ENCODE measurements around the gene BCAP29. TPM values are rescaled to one million over a fixed set of nuclear protein-coding genes. Genes with fewer than 3 reads are reported as not detected.
"Not testable (repeated sequence)": the region's sequence is repeated elsewhere in the genome, so short reads cannot be mapped to it uniquely, and the experiment has no call there.

BCAP29 gene
- total RNA-seq, 2 donors from 2014 or later: 141 to 271 TPM

DNA sequence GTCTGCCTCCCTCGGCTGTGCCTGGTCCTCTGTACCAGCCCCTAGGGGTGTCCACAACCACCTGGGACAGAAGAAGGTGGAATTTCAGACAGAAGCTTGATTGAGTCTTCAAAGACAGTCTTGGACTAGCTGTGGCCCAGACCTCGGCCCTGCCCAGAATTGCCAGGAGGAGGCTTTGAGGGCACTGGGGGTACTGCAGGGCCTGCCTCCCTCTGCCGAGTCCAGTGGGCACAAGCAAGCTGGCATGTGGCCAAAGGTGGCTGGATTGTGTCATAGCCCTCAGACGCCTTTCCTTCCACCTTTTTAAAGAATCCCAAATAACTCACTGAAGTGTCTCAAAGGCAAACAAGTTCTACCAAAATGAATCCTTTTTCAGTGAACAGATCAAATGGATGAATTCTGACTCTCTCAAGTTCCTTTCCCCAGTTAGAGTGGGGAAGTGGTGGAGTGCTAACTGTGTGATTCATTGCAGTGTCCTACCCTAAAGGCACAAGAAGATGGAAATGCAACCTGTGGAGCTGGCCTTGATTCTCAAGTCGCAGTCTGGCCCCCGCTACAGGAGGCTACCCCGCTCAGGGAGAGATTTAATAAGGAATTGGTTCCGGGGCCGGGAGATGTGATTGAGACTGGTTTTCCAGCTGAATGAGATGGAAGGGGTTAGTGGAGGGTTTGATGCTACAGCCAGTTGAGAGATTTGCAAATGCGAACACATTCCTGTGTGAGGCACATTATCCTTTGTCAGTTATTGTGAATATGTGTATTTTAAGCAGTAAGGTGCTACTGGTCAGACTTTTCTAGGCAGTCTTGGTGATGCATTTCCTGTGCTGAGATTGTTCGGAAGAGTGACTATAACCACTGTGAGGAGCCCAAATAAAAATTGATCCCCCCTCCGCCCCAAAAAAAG lies 51.8 kb downstream of the BCAP29 start:
- Histone ChIP-seq H3K4me1 (ENCODE audit: control insufficient read depth in 1 of 2, low read depth in 2 of 2) (peaks cover 0 to 11% of the 10 kb centered on the region in 2 donors), H3K36me3 (no peaks in the 10 kb centered on the region), H3K9me3 (no peaks in the 10 kb centered on the region), H3K4me3 (no peak overlapping the region), H3K27ac (no peak overlapping the region), H3K27me3 (replicated peaks; ENCODE audit: insufficient read depth) (no peaks in the 10 kb centered on the region)
- ATAC-seq (ENCODE audit: insufficient number of reproducible peaks, low FRiP score, low read depth) (no peak), DNase-seq (ENCODE audit: low spot score) (no peak)
- TF ChIP-seq CTCF (IDR thresholded peaks at IDR 0.05): no peak

- Histone ChIP-seq H3K9me3 (no peaks in the 10 kb centered on the region), H3K27me3 (replicated peaks; ENCODE audit: insufficient read depth) (no peaks in the 10 kb centered on the region), H3K4me3 (no peak overlapping the region), H3K4me1 (ENCODE audit: control insufficient read depth in 1 of 2, low read depth in 2 of 2) (peaks cover 0 to 11% of the 10 kb centered on the region in 2 donors), H3K27ac (no peak overlapping the region), H3K36me3 (no peaks in the 10 kb centered on the region)
- no peak for TF ChIP-seq CTCF (IDR thresholded peaks at IDR 0.05)
- ATAC-seq (ENCODE audit: insufficient number of reproducible peaks, low FRiP score, low read depth) (no peak), DNase-seq (ENCODE audit: low spot score) (no peak)
Measured at GRCh38 chr7:107632492-107632865, 52.4 kb downstream of the BCAP29 start.

GRCh38 chr7:107638594-107638993 lies 58.5 kb downstream of the BCAP29 start:
- no peak overlapping the region for H3K4me3 ChIP-seq
- H3K27me3 ChIP-seq (replicated peaks; ENCODE audit: insufficient read depth): no peaks in the 10 kb centered on the region
- TF ChIP-seq CTCF (IDR thresholded peaks at IDR 0.05): no peak
- no peaks in the 10 kb centered on the region for H3K9me3 ChIP-seq
- no peaks in the 10 kb centered on the region for H3K36me3 ChIP-seq
- ATAC-seq (ENCODE audit: insufficient number of reproducible peaks, low FRiP score, low read depth): no peak
- no peak overlapping the region for H3K27ac ChIP-seq
- peaks cover 0 to 11% of the 10 kb centered on the region in 2 donors for H3K4me1 ChIP-seq (ENCODE audit: control insufficient read depth in 1 of 2, low read depth in 2 of 2)
- no peak for DNase-seq (ENCODE audit: low spot score)

- H3K36me3 ChIP-seq; H3K9me3 ChIP-seq; ATAC-seq (ENCODE audit: insufficient number of reproducible peaks, low FRiP score, low read depth); H3K4me3 ChIP-seq; DNase-seq (ENCODE audit: low spot score); H3K27me3 ChIP-seq (replicated peaks; ENCODE audit: insufficient read depth); H3K4me1 ChIP-seq (ENCODE audit: control insufficient read depth in 1 of 2, low read depth in 2 of 2); H3K27ac ChIP-seq: not testable (repeated sequence)
Measured at GRCh38 chr7:107639070-107639469, 59.0 kb downstream of the BCAP29 start.

DNA sequence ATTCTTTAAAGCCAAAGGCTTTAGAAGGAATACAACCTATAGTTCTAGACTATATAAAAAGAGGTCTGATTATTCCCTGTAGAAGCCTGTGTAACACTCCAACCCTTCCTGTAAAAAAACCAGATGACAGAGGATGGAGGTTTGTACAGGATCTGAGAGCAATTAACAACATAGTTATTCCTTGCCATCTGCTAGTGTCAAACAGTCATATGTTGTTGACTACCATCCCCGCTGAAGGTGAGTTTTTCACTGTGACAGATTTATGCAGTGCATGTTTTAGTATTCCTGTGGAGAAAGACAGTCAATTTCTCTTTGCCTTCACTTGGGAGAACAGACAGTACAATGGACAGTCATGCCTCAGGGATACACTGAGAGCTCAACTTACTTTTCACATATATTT lies 61.6 kb downstream of the BCAP29 start:
- H3K27me3 ChIP-seq (replicated peaks; ENCODE audit: insufficient read depth): no peaks in the 10 kb centered on the region
- DNase-seq (ENCODE audit: low spot score): no peak
- H3K36me3 ChIP-seq: no peaks in the 10 kb centered on the region
- peaks cover 9 to 12% of the 10 kb centered on the region in 2 donors for H3K4me1 ChIP-seq (ENCODE audit: control insufficient read depth in 1 of 2, low read depth in 2 of 2)
- H3K27ac ChIP-seq: no peak overlapping the region
- no peaks in the 10 kb centered on the region for H3K9me3 ChIP-seq
- ATAC-seq (ENCODE audit: insufficient number of reproducible peaks, low FRiP score, low read depth): no peak
- no peak for TF ChIP-seq CTCF (IDR thresholded peaks at IDR 0.05)
- H3K4me3 ChIP-seq: no peak overlapping the region

Data from thoracic aorta (tissue), 2 donors.